B cell (primary cell): Measurements from ENCODE around the gene TPCN1. TPM values are rescaled to one million over a fixed set of nuclear protein-coding genes. Genes with fewer than 3 reads are reported as not detected.

ENCODE experiments used
- ATAC-seq: fragments of 200-7000 bp; cut with Tn5 transposase; one replicate; pipeline ENCODE4 v1.10.0; 2021; ENCODE audit warnings: low read depth, mild to moderate bottlenecking, moderate number of reproducible peaks, moderate library complexity
- CTCF ChIA-PET: fragments of 350-600 bp; sonication (Branson Sonifier 250); formaldehyde crosslinking; loops from one replicate; lab custom pipeline; 2021; ENCODE audit warnings: antibody characterized with exemption, inconsistent platforms; lab: Charles Lee
- POLR2A ChIA-PET: fragments of 350-600 bp; sonication (Branson Sonifier 250); formaldehyde crosslinking; loops from one replicate; lab custom pipeline; 2021; ENCODE audit warnings: antibody characterized with exemption; lab: Charles Lee
- DNase-seq: peaks from one replicate; pipeline ENCODE4 v3.0.0; 2013
- H2AFZ ChIP-seq: 2 replicates; pipeline ENCODE4 v1.6.1; 2012; ENCODE audit warnings: mild to moderate bottlenecking, low read depth, low read length; ENCODE audit not compliant: insufficient read depth, poor library complexity, severe bottlenecking
- H3K27ac ChIP-seq, 2 donors: 1 replicate in 1 of 2; 2 replicates in 1 of 2; pipeline ENCODE4 v1.5.1; 2012 to 2013; ENCODE audit warnings: low read length in 2 of 2, mild to moderate bottlenecking in 2 of 2, moderate library complexity in 1 of 2
- H3K27me3 ChIP-seq, 4 experiments: fragments of 200-600 bp in 1 of 4; sonication (generic) in 1 of 4; replicated peaks in 1 of 4; 1 replicate in 2 of 4; 2 replicates in 2 of 4; pipeline versions ENCODE4 v1.6.1 to v1.7.0; 2013 to 2016; ENCODE audit warnings: low read length in 3 of 4, mild to moderate bottlenecking in 2 of 4, mixed read lengths in 1 of 4, moderate library complexity in 1 of 4; ENCODE audit not compliant: insufficient read depth in 4 of 4, control insufficient read depth in 3 of 4; ENCODE audit errors: control extremely low read depth in 1 of 4
- H3K36me3 ChIP-seq, 2 experiments: replicated peaks in 1 of 2; 1 replicate in 1 of 2; 2 replicates in 1 of 2; pipeline versions ENCODE4 v1.6.1 to v1.7.1; 2013; ENCODE audit warnings: low read length in 1 of 2; ENCODE audit not compliant: insufficient read depth in 2 of 2, control insufficient read depth in 1 of 2; ENCODE audit errors: control extremely low read depth in 1 of 2, extremely low read depth in 1 of 2
- H3K4me1 ChIP-seq, 2 donors: fragments of 200-600 bp in 1 of 2; sonication (generic) in 1 of 2; 1 replicate in 1 of 2; 2 replicates in 1 of 2; pipeline versions ENCODE4 v1.5.1 to v1.6.1; 2013 to 2017; ENCODE audit warnings: low read length in 2 of 2; ENCODE audit not compliant: control insufficient read depth in 2 of 2, insufficient read depth in 2 of 2
- H3K4me2 ChIP-seq: replicated peaks from 2 replicates; pipeline ENCODE3; 2012; ENCODE audit warnings: mild to moderate bottlenecking, low read depth, low read length; ENCODE audit not compliant: poor library complexity, severe bottlenecking
- H3K4me3 ChIP-seq, 5 experiments: fragments of 200-600 bp in 1 of 5; sonication (generic) in 1 of 5; 1 replicate in 3 of 5; 2 replicates in 2 of 5; pipeline versions ENCODE4 v1.5.1 to v1.7.0; 2011 to 2016; ENCODE audit warnings: low read length in 4 of 5, mild to moderate bottlenecking in 4 of 5, low read depth in 2 of 5, control low read depth in 1 of 5, moderate library complexity in 1 of 5; ENCODE audit not compliant: insufficient read depth in 1 of 5; ENCODE audit errors: control extremely low read depth in 1 of 5, extremely low read depth in 1 of 5
- H3K79me2 ChIP-seq: fragments of 200-600 bp; sonication (generic); one replicate; pipeline ENCODE4 v1.6.0; 2016; ENCODE audit warnings: low read length; ENCODE audit not compliant: control insufficient read depth, insufficient read depth
- H3K9ac ChIP-seq: fragments of 200-600 bp; sonication (generic); 2 replicates; pipeline ENCODE4 v1.6.1; 2017; ENCODE audit warnings: mild to moderate bottlenecking, low read length, moderate library complexity
- H3K9me3 ChIP-seq, 3 donors: one replicate each; pipeline versions ENCODE4 v1.6.1 to v1.7.1; 2013; ENCODE audit warnings: low read length in 2 of 3; ENCODE audit not compliant: control insufficient read depth in 2 of 3, insufficient read depth in 1 of 3; ENCODE audit errors: control extremely low read depth in 1 of 3
- H4K20me1 ChIP-seq: 2 replicates; pipeline ENCODE4 v1.6.0; 2012; ENCODE audit warnings: mild to moderate bottlenecking, low read length; ENCODE audit not compliant: insufficient read depth, control insufficient read depth, poor library complexity, severe bottlenecking
- H3K27ac Mint-ChIP-seq: one replicate; pipeline ENCODE4 v1.8.0; 2021; ENCODE audit warnings: mixed read lengths
- H3K27me3 Mint-ChIP-seq: one replicate; pipeline ENCODE4 v1.8.0; 2021; ENCODE audit warnings: mixed read lengths
- H3K4me1 Mint-ChIP-seq: one replicate; pipeline ENCODE4 v1.8.0; 2021; ENCODE audit warnings: mixed read lengths
- H3K4me3 Mint-ChIP-seq: one replicate; pipeline ENCODE4 v1.8.0; 2021; ENCODE audit warnings: mixed read lengths
- H3K9me3 Mint-ChIP-seq: one replicate; pipeline ENCODE4 v1.8.0; 2022; ENCODE audit warnings: mixed read lengths; ENCODE audit not compliant: insufficient read depth
- CTCF ChIP-seq: fragments of 200-600 bp; IDR thresholded peaks from one replicate; pipeline ENCODE4 v1.8.0; 2022; ENCODE audit warnings: antibody characterized with exemption, mild to moderate bottlenecking
- EZH2 ChIP-seq: IDR thresholded peaks from 2 replicates; pipeline ENCODE4 v1.6.1; 2012; ENCODE audit warnings: borderline replicate concordance, low read depth, mild to moderate bottlenecking, moderate library complexity, low read length; ENCODE audit not compliant: insufficient read depth, poor library complexity, severe bottlenecking
- WGBS: methylation state at CpG from one replicate; pipeline ENCODE4 v1.1.5; 2013; ENCODE audit warnings: missing lambda C conversion rate; ENCODE audit not compliant: insufficient coverage; 5-methylcytosine and 5-hydroxymethylcytosine counted together
- intact Hi-C: fragments of 100-400 bp; cut with micrococcal nuclease; formaldehyde crosslinking; loops from one replicate; pipeline ENCODE4 v1.10.0; 2022
- polyA plus RNA-seq: library from polyadenylated mRNA; depleted of rRNA; stranded (reverse); fragments of >200 nt; gene quantifications from 2 replicates; pipeline ENCODE4 v1.2.3, GENCODE V29; 2012
- total RNA-seq, 2 donors: library from RNA; stranded (reverse); fragments of 120-200 nt in 1 of 2; gene quantifications; 1 replicate in 1 of 2; 2 replicates in 1 of 2; pipeline versions ENCODE4 v1.2.3 to v1.2.4, GENCODE V29; 2013 to 2022

The TPCN1 gene
- total and polyA plus RNA-seq, 2 donors (not counting 1 experiment from before 2014, with no cell fraction given), result 80.8 to 258 TPM

DNA sequence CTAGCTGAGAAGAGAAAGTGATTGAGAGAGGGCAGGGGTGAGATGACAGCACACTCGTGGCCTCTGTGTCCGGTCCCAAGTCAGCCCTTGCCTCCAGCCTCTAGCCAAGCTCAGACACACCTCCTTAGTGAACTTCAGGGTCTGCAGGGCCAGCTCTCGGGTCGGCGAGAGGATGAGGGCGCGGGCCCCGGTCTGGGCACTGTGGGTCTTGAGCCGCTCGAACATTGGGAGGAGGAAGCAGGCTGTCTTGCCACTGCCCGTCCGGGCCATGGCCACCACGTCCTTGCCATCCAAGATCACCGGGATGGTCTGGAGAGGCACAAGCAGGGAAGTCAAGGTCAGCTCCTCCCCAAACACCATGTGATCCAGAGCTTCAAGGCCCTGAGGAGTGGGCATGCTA lies 42.2 kb upstream of the TPCN1 start:
- H3K79me2 ChIP-seq, result peaks cover 44% of the 10 kb centered on the region
- no peak for ATAC-seq

More for the DNA sequence above, 42.2 kb upstream of the TPCN1 start:
- H3K27me3 Mint-ChIP-seq, result no peaks in the 10 kb centered on the region
- H3K4me1 Mint-ChIP-seq, result peaks cover 15% of the 10 kb centered on the region
- peaks cover 8 to 18% of the 10 kb centered on the region in 2 donors for H3K4me1 ChIP-seq
- POLR2A ChIA-PET, result no interaction called here
- peaks cover 4 to 72% of the 10 kb centered on the region in 2 experiments for H3K36me3 ChIP-seq
- no peak overlapping the region for H3K27ac Mint-ChIP-seq
- H3K27ac ChIP-seq, result no peak overlapping the region
- H3K4me3 Mint-ChIP-seq, result no peak overlapping the region
- H3K4me3 ChIP-seq, result no peak overlapping the region
- 97% methylated on average over 14 of the region's 14 CpGs for WGBS
- H3K27me3 ChIP-seq, result no peaks in the 10 kb centered on the region
- no peaks in the 10 kb centered on the region for H3K9me3 Mint-ChIP-seq
- intact Hi-C loops, result no loop called here
- no peak overlapping the region for H3K4me2 ChIP-seq
- H3K9ac ChIP-seq, result no peak overlapping the region
- no peak overlapping the region for H2AFZ ChIP-seq
- DNase-seq, result no peak
- peaks cover 45% of the 10 kb centered on the region for H4K20me1 ChIP-seq
- peaks cover 0 to 10% (median 0%) of the 10 kb centered on the region in 3 donors for H3K9me3 ChIP-seq
- no peak for TF ChIP-seq CTCF
- no peak for TF ChIP-seq EZH2
- CTCF ChIA-PET, result interaction anchor here (1.6 kb wide), 1 partner anchor 17 kb away, joined by 6 read pairs; no protein-coding TSS in a partner anchor
